22Rv1 (cell line): Measurements from ENCODE around the gene SMAD6.

ENCODE experiments used
- H3K27ac ChIP-seq: fragments of 450-650 bp; 2 replicates; pipeline ENCODE4 v1.5.1; 2017
- ZFX ChIP-seq: fragments of 450-650 bp; IDR thresholded peaks from 2 replicates; pipeline ENCODE4 v1.6.1; 2017; ENCODE audit warnings: antibody characterized with exemption, borderline replicate concordance
- TF ChIP-seq, protein P1 (sequence below): fragments of 450-650 bp; IDR thresholded peaks from 2 replicates; pipeline ENCODE4 v1.5.1; 2017; ENCODE audit warnings: mild to moderate bottlenecking

The SMAD6 gene

DNA sequence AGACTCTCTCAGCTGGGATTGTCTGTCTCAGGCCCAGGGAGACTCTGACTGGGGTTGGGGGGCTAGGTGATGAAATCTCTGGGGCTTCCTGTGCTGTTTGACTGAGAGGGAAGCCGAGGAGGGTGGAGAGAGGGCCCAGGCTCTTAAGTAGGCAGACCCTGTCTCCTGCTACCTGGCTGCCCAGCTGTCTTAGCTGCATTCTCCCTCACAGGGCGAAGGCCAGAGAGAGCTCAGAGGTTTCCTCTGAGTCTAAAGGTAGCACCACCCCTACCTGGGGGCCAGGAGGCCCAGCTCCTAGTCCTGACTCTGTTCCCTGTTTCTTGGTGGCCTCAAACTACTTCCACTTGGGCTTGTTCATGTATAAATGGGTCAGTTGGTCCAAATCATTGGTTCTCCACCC is 24.4 kb downstream of the SMAD6 start:
- TF ChIP-seq ZFX = no peak
- TF ChIP-seq, protein P1, sequence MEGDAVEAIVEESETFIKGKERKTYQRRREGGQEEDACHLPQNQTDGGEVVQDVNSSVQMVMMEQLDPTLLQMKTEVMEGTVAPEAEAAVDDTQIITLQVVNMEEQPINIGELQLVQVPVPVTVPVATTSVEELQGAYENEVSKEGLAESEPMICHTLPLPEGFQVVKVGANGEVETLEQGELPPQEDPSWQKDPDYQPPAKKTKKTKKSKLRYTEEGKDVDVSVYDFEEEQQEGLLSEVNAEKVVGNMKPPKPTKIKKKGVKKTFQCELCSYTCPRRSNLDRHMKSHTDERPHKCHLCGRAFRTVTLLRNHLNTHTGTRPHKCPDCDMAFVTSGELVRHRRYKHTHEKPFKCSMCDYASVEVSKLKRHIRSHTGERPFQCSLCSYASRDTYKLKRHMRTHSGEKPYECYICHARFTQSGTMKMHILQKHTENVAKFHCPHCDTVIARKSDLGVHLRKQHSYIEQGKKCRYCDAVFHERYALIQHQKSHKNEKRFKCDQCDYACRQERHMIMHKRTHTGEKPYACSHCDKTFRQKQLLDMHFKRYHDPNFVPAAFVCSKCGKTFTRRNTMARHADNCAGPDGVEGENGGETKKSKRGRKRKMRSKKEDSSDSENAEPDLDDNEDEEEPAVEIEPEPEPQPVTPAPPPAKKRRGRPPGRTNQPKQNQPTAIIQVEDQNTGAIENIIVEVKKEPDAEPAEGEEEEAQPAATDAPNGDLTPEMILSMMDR = no peak
- no peak overlapping the region for H3K27ac ChIP-seq

DNA sequence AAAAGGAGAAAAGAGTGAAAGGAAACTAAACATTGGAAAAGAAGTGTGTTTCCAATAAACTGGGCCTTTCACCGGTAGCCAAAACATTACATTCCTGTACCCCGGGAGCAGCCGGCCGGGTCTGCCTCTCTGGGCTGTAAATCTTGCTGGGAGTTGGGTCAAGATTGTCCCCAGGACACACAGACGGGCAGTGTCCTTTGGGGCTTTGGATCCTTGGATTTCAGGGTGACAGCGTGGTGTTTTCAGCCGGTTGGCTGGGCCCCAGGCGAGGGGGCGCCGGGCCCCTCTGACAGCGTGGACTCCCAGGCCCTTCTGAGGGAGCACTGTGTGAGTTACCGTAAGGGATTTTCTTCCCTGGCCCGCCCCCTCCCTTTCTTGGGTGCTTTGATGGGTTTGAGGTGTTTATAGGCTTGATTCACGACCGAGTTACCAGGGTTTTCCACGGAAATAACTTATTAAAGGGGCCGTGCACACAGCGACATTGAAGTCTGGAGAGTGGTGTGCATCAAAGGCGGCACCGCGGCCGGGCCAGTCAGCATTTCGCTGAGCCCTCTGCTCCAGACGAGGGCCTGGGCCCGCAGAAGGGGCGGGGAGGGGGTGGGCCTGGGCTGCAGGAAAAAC is 27.4 kb downstream of the SMAD6 start:
- no peak overlapping the region for H3K27ac ChIP-seq
- TF ChIP-seq ZFX = no peak
- TF ChIP-seq, protein P1 = no peak

- TF ChIP-seq ZFX = no peak
- TF ChIP-seq, protein P1 = no peak
- no peak overlapping the region for H3K27ac ChIP-seq
These were observed 28.4 kb downstream of the SMAD6 start for GRCh38 chr15:66730168-66731021.

GRCh38 chr15:66733976-66734375 is 31.9 kb downstream of the SMAD6 start:
- TF ChIP-seq, protein P1 = no peak
- no peak for TF ChIP-seq ZFX
- H3K27ac ChIP-seq = no peak overlapping the region

DNA sequence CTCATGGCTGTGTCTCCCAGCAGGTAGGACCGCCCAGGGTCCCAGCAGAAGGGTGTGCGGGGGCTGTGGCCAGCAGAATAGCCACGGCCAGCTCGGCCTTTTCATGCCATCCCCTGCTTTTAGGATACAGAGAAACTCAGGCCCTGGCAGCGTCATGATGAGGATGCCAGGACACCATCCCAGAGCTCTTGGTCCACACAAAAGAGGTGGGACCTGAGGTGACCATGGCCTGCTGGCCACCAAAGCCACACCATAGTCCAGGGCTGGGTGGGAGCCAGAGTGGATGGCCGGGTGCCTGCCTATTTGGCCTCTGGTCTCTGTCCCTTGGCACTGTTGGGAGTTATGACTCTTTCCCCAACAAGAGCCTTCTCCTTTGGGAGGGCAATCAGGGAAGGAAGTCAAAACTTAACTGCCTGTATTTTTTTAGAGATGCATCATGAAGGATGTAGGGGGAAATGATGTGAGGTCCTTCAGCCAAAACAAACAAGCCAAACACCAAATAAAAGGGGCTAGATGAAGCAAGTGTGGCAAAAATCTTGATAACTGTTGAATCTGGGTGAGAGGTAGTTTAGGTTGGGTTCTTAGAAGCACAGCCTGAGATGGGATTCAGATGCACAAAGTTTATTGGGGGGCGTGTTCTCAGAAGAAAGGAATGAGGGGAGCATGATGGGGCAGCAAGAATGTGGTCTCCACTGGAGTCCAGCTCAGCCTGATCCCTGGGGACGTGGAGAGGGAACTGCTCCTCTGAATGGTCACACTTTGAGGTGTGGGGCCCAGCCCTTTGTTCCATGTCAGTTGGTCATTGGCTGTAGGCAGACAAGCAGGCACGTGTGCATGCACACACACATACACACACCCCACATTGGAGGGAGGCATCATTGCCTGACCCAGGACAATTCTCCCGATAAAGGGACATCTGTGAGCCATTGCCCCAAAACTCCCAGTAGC is 33.2 kb downstream of the SMAD6 start:
- TF ChIP-seq ZFX = no peak
- TF ChIP-seq, protein P1 = no peak
- H3K27ac ChIP-seq = no peak overlapping the region

DNA sequence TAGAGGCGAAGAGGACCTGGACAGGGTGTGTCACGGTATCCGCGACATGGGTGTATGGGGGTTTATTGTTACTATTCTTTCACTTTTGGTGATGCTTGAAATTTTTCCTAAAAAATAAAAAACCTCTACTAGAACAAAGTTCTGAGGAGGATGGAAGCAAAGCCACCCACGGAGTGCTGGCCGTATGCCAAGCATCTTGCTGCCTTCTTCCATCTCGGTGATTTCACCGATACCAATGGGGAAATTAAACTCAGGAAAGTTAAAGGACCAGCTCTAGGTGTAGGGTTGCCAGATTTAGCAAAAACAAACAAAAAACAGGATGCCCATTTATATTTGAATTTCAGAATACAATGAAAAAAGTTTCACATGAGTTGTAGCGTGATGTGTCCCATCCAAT is 33.9 kb downstream of the SMAD6 start:
- no peak overlapping the region for H3K27ac ChIP-seq
- TF ChIP-seq ZFX = no peak
- TF ChIP-seq, protein P1 = no peak
